Stimulated activated CD4-positive, alpha-beta T cell treated with anti-CD3 and anti-CD28 coated beads, Interleukin-2, amount 100 ng/mL, for 4 hours (primary cell): Measurements from ENCODE around the gene MTSS2.

ENCODE experiments used
- DNase-seq: peaks from one replicate; pipeline ENCODE4 v3.0.0-alpha.2; 2020; ENCODE audit warnings: low read depth

Gene MTSS2

GRCh38 chr16:70685938-70686375 lies at the start of gene MTSS2:
Gene MTSS2 (minus strand): TSS chr16:70686053. CDS start chr16:70685791, 262 bp downstream.
- peak; percentile 6 for DNase-seq

DNA sequence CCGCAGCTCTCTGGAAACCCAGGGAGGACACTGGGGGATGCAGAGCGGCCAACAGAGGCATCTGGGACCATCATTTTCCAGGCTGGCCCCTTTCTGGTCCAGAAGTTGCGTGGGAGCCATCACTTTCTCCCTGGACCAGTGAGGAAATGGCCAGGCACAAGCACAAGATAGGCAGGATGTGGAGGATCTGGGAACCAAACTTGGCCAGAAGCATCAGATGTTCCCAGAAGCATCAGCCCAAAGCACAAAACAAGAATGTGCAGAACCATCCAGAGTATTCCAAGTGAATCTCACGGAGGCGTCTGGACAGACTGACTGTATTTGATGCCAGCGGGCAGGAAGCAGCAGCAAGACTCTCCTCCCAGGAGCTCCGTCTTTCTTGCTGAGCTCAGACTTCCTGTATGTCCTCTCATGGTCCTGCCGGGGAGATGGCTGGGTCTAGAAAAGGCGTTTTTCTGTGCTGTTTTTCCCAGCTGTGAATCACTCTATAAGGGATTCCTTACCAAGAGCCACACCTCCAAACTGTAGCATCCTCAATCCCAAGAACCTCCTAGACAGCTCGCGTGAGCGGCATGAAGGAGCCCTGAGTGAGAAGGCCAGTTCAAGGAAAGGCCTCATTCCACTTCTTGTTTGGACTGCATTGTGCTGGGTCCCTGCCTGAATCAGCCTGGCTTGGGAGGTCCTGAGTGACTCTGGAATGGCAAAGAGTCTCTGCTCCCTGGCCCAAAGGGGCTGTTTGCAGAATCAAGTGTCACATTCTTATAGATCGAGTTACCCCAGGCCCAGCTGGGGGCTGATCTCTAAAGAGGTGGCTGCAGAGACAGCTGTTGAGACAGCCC lies 49.5 kb upstream of the MTSS2 start:
- no peak for DNase-seq

- DNase-seq, result no peak
These were observed 48.8 kb upstream of the MTSS2 start for GRCh38 chr16:70734522-70735095.

DNA sequence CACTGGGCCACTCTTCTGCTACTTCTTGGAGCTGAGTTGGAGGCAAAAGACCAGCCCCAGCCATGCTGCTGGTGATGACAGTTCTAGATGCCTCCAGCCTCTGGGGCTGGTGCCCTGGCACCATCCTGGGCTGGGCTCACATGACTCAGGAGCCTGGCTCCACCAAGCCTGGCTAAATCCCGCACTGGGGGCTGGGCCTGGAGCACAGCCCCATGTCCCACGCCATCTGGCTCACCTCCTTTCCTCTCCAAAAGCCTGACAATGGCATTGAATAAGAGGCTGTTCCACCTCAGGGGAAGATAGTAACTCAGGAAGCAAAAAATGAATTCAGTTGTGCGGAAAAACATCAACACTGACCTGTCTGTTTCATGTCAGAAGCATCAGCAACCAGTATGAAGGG lies 45.1 kb upstream of the MTSS2 start:
- no peak for DNase-seq

DNA sequence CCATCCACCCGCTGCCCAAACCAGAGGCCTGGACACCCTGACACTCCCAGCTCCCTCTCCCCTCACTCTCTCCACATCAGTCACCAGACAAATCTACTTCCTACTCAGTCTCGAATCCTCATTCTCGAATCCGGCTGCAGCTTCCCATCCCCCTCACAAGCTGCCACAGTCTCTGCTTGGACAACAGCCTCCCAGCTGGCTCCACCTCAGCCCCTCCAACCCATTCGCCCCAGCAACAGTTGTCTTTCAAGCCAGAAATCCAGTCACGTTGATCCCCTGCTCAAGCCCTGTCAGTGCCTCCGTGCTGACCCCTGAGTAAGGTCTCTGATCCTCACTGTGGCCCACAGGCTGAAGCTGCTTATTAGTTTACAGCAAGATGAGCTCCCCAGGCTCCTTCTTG lies 44.2 kb upstream of the MTSS2 start:
- no peak for DNase-seq

DNA sequence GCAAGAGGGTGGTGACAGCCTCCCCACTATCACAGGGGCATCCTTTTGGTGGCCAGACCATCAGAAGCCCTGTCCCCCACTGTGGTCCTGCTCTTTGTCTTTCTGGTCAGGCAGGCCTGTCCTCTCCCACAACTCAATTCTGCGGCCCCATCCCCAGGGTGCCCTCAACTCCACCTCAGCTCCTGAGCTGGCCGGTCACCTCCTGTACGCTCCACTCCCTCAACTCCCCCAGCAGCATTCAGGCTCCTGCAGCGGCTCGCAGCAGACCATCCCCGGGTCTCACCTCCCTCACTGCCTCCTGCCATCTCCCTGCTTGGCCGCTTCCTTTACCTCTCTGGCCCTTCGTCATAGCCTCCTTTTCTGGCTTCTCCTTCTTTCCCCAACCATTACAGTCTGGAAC lies 43.4 kb upstream of the MTSS2 start:
- no peak for DNase-seq

DNA sequence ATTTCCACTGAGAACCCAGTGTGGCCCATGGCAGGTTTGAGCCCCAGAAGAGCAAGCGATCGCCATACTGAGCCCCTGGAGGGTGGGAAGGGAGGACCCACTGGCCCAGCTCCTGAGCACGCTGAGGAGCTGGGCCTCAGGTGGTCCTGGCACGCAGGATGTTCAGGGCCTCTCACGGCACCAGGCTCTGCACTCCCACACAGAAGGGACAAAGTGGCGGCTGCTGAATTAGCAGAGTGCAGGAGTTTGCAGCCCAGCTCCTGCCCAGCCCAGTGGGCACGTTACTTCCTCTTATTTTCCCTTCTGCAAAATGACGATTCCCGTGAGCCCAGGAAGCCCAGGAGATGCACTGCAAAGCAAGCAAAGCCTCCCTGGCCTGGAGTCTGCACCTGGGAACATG lies 42.3 kb upstream of the MTSS2 start:
- no peak for DNase-seq

DNA sequence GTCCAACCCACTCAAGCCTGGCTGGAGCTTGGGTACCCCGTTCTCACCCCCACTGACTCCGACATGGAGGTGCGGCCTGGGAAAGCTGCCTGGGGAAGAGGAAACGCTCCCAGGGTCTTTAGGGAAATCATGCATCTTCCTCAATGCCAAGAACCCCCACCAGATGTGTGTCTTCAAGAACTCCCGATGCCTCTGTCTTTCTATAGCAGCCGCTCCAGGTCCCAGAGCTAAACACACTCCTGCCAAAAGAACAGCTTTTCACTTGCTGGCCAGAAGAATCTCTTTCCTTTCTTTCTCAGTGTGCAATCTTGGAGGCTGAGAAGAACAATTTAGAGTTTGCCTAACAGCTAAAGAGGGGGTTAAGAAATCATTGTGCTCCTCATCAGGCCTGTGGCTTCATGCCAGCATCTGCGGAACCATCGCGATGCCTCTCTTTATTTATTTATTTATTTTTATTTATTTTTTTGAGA lies 41.1 kb upstream of the MTSS2 start:
- no peak for DNase-seq

DNA sequence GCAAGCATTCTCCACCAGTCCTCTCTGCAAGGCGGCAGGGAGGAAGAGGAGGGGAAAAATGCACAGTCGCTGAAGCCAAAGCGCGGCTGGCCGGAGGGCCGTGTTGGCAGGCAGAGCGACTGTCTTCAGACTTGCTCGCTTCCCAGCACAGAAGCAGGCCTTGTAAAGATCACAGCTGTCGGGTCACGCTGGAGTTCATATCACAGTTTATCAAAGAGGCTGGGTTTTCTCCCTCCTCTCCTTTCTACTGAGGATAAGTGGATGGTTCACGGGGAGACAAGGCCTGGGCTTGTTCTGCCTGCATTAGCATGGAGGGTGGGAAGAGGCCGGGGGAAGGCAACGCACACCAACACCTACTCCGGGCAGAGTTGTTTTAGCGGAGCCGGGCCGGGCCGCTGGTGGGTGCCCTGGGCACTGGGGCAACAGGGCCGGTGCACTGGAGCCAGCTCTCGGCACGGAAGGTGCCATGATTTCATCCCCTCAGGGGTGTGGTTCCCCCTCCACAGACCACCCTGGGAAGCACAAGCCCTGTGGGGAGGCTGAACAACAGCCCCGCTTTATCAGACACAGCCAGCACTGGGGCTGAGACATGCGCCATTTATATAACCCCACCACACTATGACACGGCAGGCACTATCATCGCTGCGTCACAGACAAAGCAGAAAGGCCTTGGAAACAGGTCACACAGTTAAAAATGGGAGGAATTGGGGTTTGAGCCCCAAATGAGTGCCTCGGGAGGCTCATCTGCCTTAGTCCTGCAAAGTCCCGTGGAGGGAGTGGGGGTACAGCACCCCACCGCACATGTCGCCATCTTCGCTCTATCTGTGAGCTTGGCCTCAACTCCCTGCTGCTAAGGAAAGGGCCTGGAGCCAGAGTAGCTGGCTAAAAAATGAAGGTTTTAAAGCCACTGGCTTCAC lies 40.3 kb upstream of the MTSS2 start:
- no peak for DNase-seq

DNA sequence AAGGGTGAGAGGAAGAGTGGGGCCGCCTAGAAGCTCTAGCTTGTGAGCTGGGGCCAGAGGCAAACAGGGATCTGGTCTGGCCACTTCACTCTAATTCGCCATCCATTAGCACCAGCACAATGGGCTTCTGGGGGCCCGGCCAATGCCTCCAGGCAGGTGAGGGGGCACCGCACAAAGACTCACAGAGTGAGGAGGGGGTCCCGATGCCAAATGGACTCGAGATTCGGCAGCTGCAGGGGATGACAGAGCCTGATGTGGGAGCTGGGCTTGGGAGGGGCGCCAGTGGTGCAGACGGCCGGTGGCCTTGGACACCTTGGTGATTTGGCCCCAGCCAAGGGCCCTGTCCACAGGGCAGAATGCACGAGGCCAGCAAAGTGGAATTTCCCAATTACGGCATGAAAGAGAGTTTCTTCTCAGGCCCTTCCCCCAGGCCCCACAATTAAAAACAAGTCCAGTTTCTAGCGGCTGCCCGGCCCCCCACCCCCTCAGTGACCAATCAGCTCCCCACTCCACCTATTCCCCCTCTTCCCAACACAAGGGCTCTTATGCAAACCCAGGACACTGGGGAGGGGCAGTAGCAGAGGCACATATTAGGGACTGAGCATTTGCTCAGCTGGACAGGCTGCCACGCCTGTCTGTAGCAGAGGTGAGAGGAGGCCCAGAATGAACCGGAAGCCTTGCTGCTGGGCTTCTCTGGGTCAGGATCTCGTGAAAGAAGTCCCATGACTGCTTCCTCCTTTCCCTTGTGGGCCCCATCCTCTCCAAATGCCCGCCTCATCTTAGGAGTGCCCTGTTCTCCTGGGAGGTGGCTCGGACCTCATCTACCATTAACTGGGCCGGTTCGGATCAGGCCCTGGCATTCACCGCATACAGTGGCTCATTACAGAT lies 39.4 kb upstream of the MTSS2 start:
- no peak for DNase-seq

DNA sequence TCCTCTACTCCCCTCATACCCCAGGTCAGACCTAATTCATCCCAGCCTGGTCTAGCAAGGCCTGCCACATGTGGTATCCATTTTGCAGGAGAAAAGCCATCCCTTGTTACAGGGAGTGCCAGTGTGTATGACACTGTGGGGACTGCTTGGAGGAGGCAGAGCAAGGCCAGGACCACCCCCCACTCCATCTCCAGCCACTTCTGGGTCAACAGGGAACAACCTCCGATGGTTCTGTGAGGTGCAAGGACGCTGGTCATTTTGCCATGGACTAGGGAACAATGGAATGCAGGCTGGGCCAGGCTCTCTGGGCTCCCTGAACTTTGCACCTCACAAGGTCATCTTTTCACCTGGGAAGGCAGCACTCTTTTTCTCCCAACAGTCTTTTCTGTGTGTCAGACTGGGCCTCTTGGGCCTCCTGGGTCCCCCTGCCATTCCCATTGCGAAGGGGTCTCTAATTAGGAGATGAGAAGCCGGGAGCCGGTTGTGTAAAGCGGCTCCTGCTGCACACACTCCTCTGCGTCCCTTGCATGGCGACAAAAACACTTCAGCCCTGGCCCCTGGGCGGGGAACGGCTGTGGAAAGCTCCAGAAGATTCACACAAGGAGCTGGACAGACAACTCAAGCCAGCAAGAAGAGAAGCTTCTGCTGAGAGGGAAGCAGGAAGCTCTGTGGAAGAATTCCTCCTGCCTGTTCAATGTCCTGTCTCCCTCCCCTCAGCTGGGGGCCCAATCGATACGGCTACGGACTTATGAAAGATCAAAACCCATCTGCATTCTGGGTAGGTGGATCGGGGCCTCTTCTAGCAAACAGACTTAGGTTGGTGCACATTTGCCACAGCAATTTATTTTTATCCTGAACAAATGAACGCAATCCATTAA lies 38.5 kb upstream of the MTSS2 start:
- DNase-seq, result no peak

DNA sequence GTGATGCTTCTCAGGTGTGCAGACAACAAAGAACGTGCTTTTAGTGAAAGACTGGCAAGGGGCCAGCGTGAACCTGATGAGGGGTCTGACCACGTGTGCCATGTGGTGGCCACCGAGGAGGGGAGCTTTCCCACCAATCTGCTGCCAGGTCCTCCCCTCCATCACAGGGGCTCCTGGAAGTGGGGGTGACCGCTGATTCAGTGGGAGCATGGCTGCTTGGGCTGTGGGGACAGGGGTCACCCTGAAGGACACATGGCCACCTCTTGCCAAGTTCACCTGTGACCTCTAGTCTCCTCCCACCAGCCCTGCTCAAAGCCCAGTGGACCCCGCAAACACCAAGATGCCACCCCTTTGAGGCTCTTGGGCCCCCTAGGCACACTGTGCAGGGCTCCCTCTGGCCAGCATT lies 37.9 kb upstream of the MTSS2 start:
- DNase-seq, result no peak

DNA sequence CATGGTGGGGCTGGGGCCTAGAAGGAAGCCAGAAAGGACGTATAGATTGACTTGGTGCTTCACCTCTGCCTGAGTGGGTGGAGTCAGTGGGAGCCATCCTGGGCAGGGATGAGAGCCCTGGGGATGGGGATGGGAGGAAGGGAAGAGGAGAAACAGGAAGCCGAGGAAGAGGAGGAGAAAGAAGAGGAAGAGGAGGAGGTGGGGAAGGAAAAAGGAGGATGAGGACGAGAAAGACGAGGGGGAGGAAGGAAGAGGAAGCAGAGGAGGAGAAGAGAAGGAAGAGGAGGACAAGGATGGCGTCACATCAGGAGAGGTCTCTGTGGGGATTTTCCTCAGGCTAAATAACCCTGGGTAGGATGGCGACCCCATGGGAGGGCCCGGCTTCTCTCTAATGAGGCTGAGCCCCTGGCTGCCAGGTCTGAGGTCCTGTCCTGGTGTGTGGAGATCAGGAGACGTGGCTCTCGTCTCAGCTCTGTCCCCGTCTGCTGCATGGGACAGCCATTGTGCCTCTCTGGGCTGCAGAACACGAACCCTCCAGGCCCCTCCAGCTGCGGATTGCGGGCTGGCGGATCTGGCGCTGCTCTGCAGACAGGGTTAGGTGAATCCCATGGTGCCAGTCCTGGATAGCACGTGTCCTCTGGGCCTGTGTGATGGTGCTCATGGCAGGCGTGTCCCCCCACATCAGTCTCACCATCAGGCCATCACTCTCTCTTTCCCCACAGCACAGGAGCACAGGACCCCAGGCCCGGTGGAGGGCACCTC lies 35.5 kb upstream of the MTSS2 start:
- DNase-seq, result no peak

GRCh38 chr16:70720425-70721201 lies 34.8 kb upstream of the MTSS2 start:
- DNase-seq, result no peak

DNA sequence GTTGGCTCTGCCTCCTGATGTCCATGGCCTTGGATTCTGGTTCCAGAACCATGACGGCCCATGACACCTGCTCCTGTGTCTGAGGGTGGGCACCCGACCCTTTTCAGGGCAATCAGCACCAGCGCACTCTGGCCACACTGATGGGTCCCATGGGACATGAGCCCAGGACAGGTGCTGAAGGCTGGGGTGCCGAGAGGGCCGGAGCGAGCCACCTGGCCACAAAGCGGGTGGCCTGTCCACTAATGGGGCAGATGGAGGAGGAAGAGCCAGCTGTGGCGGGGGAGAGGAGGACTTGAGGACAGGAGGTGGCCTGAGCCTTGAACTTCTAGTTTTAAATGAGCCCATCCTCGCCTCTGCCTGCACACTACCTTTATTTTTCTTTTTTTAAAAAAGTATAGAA lies 31.2 kb upstream of the MTSS2 start:
- no peak for DNase-seq

DNA sequence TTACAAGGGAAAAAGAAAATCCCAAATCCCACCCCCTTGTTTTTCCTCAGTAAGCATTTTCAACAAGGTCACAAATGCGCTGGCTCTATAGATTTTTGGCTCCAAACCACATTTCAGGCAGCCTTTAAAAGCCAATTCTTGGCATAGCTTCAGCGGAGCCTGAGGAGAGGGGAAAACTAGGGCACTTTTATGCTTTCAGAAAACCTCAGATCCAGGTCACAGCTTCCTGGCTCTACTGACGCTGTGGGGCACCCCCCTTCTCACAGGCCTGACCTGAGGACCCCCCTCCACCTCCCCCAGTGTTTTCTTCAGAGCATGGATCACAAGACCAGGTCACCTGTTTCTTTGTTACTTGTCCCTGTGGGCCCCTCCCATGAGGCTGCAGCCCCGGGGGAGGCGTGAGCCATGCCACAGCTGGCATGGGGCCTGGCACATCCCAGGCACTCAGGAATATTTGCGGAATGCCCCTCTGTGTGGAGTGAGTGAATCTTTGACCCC lies 30.1 kb upstream of the MTSS2 start:
- DNase-seq, result no peak

- no peak for DNase-seq
These were observed 29.4 kb upstream of the MTSS2 start for GRCh38 chr16:70715055-70715858.

GRCh38 chr16:70714581-70715054 lies 28.8 kb upstream of the MTSS2 start:
- DNase-seq, result no peak
